SHP77 (cell line): Measurements from ENCODE around the gene ZNF142.

Source experiments
- DNase-seq, 2 experiments: peaks; one replicate each; lab custom pipeline; 2025; lab: John Stamatoyannopoulos, UW

Gene ZNF142

GRCh38 chr2:218655751-218656150 is 3.7 kb downstream of the ZNF142 start:
- no peak for DNase-seq

GRCh38 chr2:218648787-218649100 is 10.7 kb downstream of the ZNF142 start:
- DNase-seq = no peak

GRCh38 chr2:218648088-218648786 is 11.2 kb downstream of the ZNF142 start:
- peak; percentile 26 to 37 for DNase-seq

GRCh38 chr2:218645126-218645525 is 14.3 kb downstream of the ZNF142 start:
- DNase-seq = no peak

GRCh38 chr2:218644721-218645120 is 14.7 kb downstream of the ZNF142 start:
- DNase-seq = no peak

GRCh38 chr2:218643751-218644310 is 15.6 kb downstream of the ZNF142 start:
- DNase-seq = no peak

- DNase-seq = no peak
These were observed 16.6 kb downstream of the ZNF142 start for GRCh38 chr2:218642786-218643185.

- DNase-seq = no peak
These were observed 17.2 kb downstream of the ZNF142 start for GRCh38 chr2:218642121-218642656.

DNA sequence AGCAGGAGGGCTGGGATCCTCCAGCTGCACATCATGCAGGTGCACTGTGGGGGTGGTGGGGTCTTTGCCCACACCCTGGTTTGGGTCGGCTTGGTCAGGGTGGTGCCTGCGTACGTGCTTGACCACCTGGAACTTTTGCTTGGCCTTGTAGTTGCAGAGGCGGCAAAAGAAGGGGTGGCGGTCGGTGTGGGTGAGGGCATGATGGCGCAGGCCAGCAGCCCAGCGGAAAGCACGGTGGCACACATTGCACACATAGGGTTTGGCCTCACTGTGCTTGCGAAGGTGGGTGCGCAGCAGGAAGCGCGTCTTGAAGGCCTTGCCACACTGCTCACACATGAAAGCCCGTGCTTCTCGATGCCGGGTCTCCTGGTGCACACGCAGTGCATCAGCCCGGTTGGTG is 21.1 kb downstream of the ZNF142 start:
- DNase-seq = no peak

DNA sequence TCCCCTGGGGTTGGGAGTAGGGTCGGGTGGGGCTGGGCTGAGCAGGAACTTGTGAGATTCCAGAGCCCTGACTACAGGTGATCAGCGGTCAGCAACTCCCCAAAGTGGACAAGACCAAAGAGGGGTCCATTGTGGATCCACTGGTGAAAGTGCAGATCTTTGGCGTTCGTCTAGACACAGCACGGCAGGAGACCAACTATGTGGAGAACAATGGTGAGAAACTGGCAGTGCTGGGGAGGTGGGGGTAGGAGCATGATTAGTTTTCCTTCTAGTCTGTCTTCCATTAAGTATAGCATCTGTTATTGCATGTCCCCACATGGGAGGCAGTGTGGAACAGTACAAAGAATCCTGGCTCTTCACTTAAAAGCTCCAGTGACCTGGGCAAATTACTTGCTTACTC is 23.7 kb downstream of the ZNF142 start:
- no peak for DNase-seq

DNA sequence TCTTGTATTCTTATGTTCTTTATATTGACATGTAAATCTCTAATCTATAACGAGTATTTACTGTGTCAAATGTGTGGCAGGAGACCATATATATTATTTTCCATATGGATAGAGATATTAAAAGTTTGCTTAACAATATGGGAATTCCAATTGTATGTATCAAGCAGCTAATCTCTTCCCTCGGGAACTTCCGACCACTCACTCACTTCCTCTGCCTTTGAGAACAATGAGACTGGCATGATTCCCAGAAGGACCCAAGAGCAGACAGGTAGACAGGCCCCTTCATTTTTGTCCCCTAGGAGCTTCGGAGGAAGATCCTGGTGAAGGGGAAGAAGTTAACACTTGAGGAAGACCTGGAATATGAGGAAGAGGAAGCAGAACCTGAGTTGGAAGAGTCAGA is 27.6 kb downstream of the ZNF142 start:
- no peak for DNase-seq

DNA sequence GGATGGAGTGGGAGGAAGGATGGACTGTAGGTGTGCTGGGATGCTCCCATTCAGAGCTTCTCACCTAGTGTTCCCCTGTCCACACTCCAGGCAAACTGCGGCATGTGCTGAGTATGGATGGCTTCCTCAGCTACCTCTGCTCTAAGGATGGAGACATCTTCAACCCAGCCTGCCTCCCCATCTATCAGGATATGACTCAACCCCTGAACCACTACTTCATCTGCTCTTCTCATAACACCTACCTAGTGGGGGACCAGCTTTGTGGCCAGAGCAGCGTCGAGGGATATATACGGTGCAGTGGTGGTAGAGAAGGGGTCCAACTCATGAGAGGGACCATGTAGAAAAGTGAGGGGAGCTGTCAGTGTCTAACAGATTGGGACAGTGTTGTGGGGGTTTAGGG is 31.5 kb downstream of the ZNF142 start:
- DNase-seq = no peak

GRCh38 chr2:218626369-218626768 is 33.1 kb downstream of the ZNF142 start:
- no peak for DNase-seq

- no peak for DNase-seq
These were observed 36.1 kb downstream of the ZNF142 start for GRCh38 chr2:218623366-218623705.

DNA sequence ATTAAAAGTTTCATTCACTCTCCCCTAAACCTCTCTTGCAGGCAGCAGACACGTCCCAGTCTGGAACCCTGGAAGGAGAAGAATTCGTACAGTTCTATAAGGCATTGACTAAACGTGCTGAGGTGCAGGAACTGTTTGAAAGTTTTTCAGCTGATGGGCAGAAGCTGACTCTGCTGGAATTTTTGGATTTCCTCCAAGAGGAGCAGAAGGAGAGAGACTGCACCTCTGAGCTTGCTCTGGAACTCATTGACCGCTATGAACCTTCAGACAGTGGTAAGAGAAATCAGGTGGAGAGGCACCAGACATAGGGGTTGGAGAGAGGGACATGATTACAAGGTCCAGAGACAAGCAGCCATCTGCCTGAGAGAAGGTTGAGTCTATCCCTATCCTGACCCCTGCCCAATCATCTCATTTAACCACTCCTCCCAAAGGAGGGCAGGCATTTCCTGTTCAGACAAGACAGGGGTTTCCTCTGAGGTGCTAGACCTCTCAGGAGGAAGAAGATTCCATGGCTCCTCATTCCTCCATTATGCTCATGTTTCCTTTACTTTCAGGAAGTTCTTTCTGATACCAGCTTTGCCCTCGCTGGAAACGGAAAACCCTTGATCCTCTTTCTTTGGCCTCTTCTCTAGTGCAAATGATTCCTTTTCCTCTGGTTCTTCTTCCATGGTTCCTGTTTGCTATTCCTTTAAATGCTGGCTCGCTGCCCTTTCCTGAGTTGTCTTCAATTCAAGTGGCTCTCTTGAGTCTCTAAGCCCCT is 36.6 kb downstream of the ZNF142 start:
- no peak for DNase-seq

DNA sequence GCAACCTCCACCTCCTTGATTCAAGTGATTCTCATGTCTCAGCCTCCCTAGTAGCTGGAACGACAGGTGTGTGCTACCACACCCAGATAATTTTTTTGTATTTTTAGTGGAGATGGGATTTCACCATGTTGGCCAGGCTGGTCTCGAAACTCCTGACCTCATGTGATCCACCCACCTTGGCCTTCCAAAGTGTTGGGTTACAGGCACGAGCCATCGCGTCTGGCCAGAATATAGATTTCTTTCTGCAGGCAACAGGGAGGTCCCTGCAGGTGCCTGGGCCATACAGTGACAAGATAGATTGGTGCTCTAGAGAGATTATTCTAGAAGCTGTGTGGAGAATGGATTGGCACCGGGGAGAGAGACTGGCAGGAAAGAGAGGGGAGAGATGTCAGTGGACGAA is 38.4 kb downstream of the ZNF142 start:
- DNase-seq = no peak

DNA sequence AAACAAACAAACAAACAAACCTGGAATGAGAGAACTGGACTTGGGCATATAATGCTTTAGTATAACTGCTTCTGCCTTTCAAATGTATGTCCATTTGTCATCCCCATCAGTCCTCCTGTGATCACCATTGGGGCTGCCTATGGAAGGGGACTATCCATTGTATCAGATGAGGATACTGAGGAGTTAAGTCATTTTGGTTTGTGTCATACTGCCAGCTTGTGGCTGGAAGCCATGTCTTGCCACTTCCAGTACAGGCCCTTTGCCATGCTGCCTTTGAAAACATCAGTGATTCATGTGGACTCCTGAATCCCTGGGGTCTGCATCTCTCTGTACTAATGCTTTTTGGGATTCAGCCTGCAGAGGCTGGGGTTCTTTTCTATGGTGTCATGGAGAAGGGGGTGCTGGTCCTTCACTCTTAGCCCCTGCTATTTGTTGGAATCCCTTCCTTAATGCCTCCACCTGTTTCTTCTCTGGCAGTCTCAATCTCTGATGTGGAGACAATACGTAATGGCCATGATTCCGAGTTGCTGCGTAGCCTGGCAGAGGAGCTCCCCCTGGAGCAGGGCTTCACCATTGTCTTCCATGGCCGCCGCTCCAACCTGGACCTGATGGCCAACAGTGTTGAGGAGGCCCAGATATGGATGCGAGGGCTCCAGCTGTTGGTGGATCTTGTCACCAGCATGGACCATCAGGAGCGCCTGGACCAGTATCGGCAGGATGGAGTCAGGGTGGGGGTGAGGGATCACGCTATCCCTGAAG is 41.1 kb downstream of the ZNF142 start:
- no peak for DNase-seq

DNA sequence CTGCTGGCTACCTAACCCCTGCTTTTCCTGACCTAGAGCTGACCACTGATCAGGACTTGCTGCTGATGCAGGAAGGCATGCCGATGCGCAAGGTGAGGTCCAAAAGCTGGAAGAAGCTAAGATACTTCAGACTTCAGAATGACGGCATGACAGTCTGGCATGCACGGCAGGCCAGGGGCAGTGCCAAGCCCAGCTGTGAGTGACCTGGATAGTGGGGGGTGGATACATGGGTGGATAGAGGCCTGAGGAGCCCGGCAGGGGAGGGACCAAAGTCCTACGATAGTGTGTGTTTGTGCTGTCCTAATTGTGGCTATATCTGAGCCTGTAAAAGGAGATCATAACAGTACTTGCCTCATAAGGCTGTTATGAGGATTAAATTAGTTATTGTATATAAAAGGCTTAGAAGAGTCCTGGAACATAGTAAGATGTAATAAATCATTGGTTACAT is 43.5 kb downstream of the ZNF142 start:
- DNase-seq = no peak

GRCh38 chr2:218607436-218608115 is 51.8 kb downstream of the ZNF142 start, which contains the start of gene PLCD4:
Gene PLCD4 (plus strand): TSS chr2:218607899. CDS start chr2:218615740, 7,841 bp downstream.
- DNase-seq = no peak

- DNase-seq = peak; percentile 32 to 49
These were observed 54.0 kb downstream of the ZNF142 start for GRCh38 chr2:218605432-218605831.
